Left ventricle myocardium inferior (tissue), 1 donor: Measurements from ENCODE around the gene CLIP3. TPM values are rescaled to one million over a fixed set of nuclear protein-coding genes. Genes with fewer than 3 reads are reported as not detected.

ENCODE experiments used
- DNase-seq: peaks from one replicate; pipeline ENCODE4 v3.0.0-alpha.2; 2020
- H3K27ac ChIP-seq: fragments of 200-600 bp; replicated peaks from 2 replicates; pipeline ENCODE4 v1.8.0; 2021
- H3K27me3 ChIP-seq: fragments of 200-600 bp; 2 replicates; pipeline ENCODE4 v1.8.0; 2021; ENCODE audit warnings: low read depth
- H3K36me3 ChIP-seq: fragments of 200-600 bp; 2 replicates; pipeline ENCODE4 v1.8.0; 2021
- H3K4me1 ChIP-seq: fragments of 200-600 bp; 2 replicates; pipeline ENCODE4 v1.8.0; 2021
- H3K4me3 ChIP-seq: fragments of 200-600 bp; 2 replicates; pipeline ENCODE4 v1.8.0; 2021; ENCODE audit warnings: mild to moderate bottlenecking, moderate library complexity
- H3K9me3 ChIP-seq: fragments of 200-600 bp; replicated peaks from 2 replicates; pipeline ENCODE4 v1.8.0; 2021
- CTCF ChIP-seq: fragments of 200-600 bp; IDR thresholded peaks from 2 replicates; pipeline ENCODE4 v1.8.0; 2021; ENCODE audit warnings: antibody characterized with exemption, mild to moderate bottlenecking, borderline replicate concordance
- intact Hi-C: fragments of 100-400 bp; cut with micrococcal nuclease; formaldehyde crosslinking; loops from one replicate; pipeline ENCODE4 v1.11.0; 2022
- total RNA-seq: library from RNA; stranded (reverse); fragmentation: NEBNext Ultra II Directional; extraction: Animal tissue kit (Norgen Biotek cat#: 25700); gene quantifications from one replicate; pipeline ENCODE4 v1.2.1, GENCODE V29; 2021
- donor health status: DM: no; HTN: yes; CAD: no; lungs with severe emphysema.

Gene CLIP3
- total RNA-seq, 1 donor from 2014 or later: 5.4 TPM

- DNase-seq: no peak
These were observed 55.0 kb downstream of the CLIP3 start for GRCh38 chr19:35977446-35978222.

GRCh38 chr19:35975608-35976214 is 57.0 kb downstream of the CLIP3 start:
- DNase-seq: no peak
- TF ChIP-seq CTCF: no peak
- Histone ChIP-seq H3K36me3 (no peaks in the 10 kb centered on the region), H3K4me3 (no peak overlapping the region), H3K9me3 (no peaks in the 10 kb centered on the region), H3K4me1 (no peaks in the 10 kb centered on the region), H3K27me3 (peaks cover 69% of the 10 kb centered on the region), H3K27ac (no peak overlapping the region)
- intact Hi-C loops: no loop called here

More at GRCh38 chr19:35977446-35978222, 55.0 kb downstream of the CLIP3 start:
- no peaks in the 10 kb centered on the region for H3K4me1 ChIP-seq
- peaks cover 85% of the 10 kb centered on the region for H3K27me3 ChIP-seq
- H3K36me3 ChIP-seq: no peaks in the 10 kb centered on the region
- no peaks in the 10 kb centered on the region for H3K9me3 ChIP-seq
- intact Hi-C loops: no loop called here
- no peak overlapping the region for H3K4me3 ChIP-seq
- TF ChIP-seq CTCF: no peak
- no peak overlapping the region for H3K27ac ChIP-seq

DNA sequence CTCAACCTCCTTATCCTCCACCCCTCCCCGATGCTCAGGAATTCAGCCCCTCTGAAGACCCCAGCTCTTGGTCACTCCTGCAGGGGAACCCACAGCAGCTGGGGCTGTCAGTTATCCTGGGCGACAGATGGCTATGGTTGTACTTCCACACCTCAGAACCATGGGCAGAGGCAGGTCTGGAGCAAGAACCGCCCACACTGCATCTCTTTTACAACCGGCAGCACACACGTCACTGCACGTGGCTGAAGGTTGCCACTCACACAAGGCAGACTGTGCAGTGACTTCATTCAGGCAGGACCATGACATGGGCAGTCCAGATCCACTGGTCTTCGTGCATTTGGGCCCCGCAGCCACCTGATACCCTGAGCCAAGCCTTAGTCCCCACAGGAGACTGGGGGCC is 59.2 kb downstream of the CLIP3 start:
- no peak overlapping the region for H3K27ac ChIP-seq
- no peaks in the 10 kb centered on the region for H3K36me3 ChIP-seq
- no peaks in the 10 kb centered on the region for H3K9me3 ChIP-seq
- TF ChIP-seq CTCF: no peak
- DNase-seq: no peak
- intact Hi-C loops: no loop called here
- no peak overlapping the region for H3K4me3 ChIP-seq
- peaks cover 48% of the 10 kb centered on the region for H3K27me3 ChIP-seq
- no peaks in the 10 kb centered on the region for H3K4me1 ChIP-seq

DNA sequence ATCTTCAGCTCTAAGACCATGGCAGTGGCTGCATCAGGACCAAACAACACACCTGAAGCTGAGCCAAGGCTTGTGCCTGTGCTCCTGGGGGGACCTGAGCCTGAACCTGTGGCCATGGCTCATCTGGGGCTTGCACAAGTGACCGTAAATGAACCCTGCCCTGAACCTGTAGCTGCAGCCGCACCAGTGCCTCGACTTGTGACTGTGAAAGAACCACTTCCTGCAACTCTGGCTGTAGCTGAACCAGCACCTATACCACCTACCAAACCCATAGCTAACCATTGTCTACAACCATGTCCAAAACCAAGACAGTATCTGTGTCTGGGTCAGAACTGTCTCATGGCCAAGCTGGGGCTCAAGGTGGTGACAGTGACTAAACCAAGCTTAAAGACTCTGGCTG is 65.9 kb downstream of the CLIP3 start:
- H3K36me3 ChIP-seq: no peaks in the 10 kb centered on the region
- no peaks in the 10 kb centered on the region for H3K9me3 ChIP-seq
- no peak overlapping the region for H3K27ac ChIP-seq
- no peaks in the 10 kb centered on the region for H3K4me1 ChIP-seq
- intact Hi-C loops: no loop called here
- H3K27me3 ChIP-seq: peaks cover 48% of the 10 kb centered on the region
- DNase-seq: no peak
- no peak overlapping the region for H3K4me3 ChIP-seq
- no peak for TF ChIP-seq CTCF

Other genes with a start within 250 kb of the CLIP3 start
- gene PRODH2, start 220.0 kb downstream of the CLIP3 start, total RNA-seq: not detected
- gene NPHS1, start 180.4 kb downstream of the CLIP3 start, total RNA-seq: not detected
- gene KIRREL2, start 176.0 kb downstream of the CLIP3 start, total RNA-seq: not detected
- gene APLP1, start 164.3 kb downstream of the CLIP3 start, total RNA-seq: 23.9 TPM
- gene NFKBID, start 132.3 kb downstream of the CLIP3 start, total RNA-seq: 2.3 TPM
- 2.3 TPM for gene HCST, start 130.3 kb downstream of the CLIP3 start, total RNA-seq
- gene TYROBP, start 124.6 kb downstream of the CLIP3 start, total RNA-seq: 26.2 TPM
- 7.1 TPM for gene LRFN3, start 96.5 kb downstream of the CLIP3 start, total RNA-seq
- gene SDHAF1, start 37.7 kb downstream of the CLIP3 start, total RNA-seq: 10.3 TPM
- 0.58 TPM for gene SYNE4, start 24.1 kb downstream of the CLIP3 start, total RNA-seq
- gene ALKBH6, start 18.7 kb downstream of the CLIP3 start, total RNA-seq: 11.8 TPM
- 4.2 TPM for gene THAP8, start 21.4 kb upstream of the CLIP3 start, total RNA-seq
- gene WDR62, start 22.0 kb upstream of the CLIP3 start, total RNA-seq: 17.7 TPM
- not detected for gene OVOL3, start 78.3 kb upstream of the CLIP3 start, total RNA-seq
- gene POLR2I, start 82.0 kb upstream of the CLIP3 start, total RNA-seq: 130 TPM
- gene TBCB, start 82.6 kb upstream of the CLIP3 start, total RNA-seq: 94.9 TPM
- 767 TPM for gene CAPNS1, start 107.2 kb upstream of the CLIP3 start, total RNA-seq
- 2,839 TPM for gene COX7A1, start 119.6 kb upstream of the CLIP3 start, total RNA-seq
- 4.4 TPM for gene ZNF565, start 181.8 kb upstream of the CLIP3 start, total RNA-seq
- gene ZNF146, start 182.2 kb upstream of the CLIP3 start, total RNA-seq: 30.4 TPM